HG02981 (cell line): Measurements from ENCODE around the gene SNX7.

Experiments used
- ATAC-seq: cut with Tn5 transposase; IDR thresholded peaks from one replicate; pipeline ENCODE4 v1.9.1; 2021; ENCODE audit warnings: mild to moderate bottlenecking, moderate library complexity; ENCODE audit not compliant: unreplicated experiment

The SNX7 gene, protein sequence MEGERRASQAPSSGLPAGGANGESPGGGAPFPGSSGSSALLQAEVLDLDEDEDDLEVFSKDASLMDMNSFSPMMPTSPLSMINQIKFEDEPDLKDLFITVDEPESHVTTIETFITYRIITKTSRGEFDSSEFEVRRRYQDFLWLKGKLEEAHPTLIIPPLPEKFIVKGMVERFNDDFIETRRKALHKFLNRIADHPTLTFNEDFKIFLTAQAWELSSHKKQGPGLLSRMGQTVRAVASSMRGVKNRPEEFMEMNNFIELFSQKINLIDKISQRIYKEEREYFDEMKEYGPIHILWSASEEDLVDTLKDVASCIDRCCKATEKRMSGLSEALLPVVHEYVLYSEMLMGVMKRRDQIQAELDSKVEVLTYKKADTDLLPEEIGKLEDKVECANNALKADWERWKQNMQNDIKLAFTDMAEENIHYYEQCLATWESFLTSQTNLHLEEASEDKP

DNA sequence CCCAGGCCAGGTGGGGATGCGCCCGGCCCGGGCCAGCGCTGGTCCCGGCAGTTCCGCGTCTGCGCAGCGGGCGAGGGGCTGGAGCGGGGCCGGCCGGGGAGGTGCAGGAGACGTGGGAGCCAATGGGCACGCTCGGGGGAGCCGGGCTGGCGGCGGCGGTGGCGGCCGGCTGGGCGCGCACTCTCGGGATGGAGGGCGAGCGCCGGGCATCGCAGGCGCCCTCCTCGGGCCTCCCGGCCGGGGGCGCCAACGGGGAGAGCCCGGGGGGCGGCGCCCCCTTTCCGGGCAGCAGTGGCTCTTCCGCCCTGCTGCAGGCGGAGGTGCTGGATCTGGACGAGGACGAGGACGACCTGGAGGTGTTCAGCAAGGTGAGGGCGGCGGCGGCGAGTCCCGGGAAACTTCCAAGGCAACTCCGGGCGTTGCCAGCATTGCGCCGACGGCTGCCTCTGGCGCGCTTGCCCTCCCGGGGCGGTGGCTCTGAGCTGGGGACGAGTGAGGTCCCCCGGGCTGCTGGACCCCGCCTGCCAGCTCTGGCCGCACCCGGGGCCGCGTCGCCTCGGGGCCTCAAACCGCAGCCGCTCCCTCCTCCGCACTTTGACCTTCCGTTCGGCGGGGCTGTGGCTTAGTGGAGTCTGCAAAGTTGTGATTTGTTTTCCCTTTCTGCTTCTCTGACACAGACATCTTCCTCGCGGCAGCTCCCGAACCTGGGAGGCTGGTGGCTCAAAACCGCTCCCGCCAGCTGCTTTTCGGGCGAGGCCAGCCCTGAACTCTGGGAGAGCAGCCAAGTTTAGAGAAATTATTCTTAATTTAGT is at the start of gene SNX7:
Gene SNX7 (plus strand): TSS at position 178 of the 812 bp plus-strand sequence. CDS start 11 bp downstream, at position 189.
- peak; percentile 63 for ATAC-seq

DNA sequence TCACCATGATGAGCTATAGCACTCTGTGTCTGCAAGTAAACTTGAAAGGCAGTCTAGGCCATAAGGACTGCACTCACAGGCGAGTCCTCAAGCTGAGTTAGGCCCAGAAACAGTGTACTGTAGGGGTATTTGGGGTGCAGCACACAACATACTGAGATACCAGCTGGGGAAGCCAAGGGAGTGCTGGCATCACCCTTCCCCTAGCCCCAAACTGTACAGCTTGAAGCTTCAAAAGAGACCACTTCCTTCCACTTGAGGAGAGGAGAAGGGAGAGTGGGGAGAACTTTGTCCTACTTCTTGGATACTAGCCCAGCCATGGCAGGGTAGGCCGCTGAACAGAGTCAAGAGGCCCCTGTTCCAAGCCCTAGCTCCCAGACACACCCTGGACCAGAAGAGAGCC is 24.2 kb upstream of the SNX7 start:
- ATAC-seq = no peak

DNA sequence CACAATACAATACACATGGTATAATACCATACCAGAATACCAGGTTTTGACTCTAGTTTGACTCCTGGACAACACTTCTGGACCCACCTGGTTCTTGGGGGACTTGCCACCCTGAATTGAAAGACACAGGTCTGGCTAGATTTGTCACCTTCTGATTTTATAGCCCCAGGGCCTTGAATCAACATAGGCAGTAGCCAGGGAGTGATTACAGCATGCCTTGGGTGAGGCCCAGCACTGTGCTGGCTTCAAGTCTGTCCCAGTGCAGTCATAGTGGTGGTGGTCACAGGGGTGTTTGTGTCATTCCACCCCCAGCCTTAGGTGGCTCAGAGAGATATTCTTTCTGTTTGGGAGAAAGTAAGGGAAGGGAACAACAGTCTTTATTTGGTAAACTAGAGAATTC is 23.3 kb upstream of the SNX7 start:
- no peak for ATAC-seq

DNA sequence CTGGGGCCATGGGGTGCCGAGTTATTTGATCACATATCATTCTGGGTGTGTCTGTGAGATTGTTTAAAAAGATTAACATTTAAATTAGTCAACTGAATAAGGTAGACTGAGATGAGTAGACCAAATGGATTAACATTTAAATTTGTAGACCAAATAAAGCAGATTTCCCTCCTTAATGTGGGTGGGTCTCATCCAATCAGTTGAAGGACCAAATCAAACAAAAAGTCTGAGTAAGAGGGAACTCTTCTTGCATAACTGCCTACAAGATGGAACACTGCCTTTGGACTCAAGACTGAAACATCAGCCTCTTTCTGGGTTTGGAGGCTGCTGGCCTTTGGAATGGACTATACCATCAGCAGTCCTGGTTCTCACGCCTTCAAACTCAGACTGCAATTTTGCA is 17.0 kb upstream of the SNX7 start:
- no peak for ATAC-seq

DNA sequence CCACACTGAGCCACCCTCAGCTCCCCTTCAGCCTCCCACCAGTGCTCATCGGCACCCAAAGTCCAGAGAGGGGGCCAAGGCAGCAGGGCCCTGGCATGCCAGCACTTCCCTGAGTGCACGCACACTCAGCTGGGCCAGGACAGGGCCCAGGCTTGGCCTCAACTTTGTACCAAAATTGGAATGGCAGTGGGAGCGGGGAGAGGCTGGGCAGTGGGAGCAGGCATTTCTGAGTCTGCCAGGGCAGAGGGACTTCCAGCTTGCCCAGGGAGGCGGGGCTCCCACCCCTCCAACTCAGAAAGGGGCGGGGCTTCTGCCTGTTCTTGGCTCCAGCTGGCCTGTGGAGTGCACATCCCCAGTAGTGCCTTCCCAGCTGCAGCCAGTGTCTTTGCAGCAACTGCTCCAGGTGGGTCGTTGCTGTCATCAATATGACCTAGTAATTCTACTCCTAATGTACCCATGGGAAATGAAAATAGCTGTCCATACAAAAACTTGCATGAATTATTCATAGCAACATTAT is 10.3 kb upstream of the SNX7 start:
- ATAC-seq = no peak

DNA sequence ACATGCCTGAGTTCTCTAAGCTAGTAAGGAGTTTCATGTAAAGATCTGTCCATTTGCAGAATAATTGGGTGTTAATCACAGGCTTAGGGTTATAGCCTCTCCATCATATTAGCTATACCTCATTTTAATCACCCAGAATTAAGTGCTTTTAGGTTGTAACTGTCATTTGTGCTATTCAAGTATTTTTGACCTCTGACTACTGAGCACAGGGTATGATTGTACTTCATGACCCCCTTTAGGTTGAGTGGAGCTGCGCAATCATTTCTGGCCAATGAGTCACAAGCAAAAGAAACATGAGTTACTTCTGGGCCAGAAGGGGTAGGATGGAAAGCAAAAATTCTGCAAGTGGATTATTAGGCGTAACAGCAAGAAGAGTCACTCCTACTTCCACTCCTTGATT is 8.4 kb upstream of the SNX7 start:
- ATAC-seq = no peak

DNA sequence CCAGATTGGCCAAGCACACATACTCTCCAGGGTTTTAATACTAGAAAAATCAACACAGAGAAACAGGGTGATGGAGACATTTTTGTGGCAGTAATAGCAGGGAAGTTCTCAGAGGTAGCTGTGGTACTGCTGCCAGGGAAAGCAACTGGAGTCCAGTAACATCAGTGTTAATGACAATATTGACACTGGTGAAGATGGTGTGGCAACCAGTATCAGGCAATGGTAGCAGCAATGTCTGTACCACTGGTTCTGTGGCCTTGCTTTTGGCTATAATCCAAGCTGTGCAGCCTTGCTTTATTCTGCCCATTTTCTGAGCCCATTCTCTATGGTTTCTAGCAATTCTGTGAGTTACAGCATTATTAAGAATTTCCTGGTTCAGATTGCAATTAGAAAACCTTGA is 1.6 kb upstream of the SNX7 start:
- ATAC-seq = no peak

DNA sequence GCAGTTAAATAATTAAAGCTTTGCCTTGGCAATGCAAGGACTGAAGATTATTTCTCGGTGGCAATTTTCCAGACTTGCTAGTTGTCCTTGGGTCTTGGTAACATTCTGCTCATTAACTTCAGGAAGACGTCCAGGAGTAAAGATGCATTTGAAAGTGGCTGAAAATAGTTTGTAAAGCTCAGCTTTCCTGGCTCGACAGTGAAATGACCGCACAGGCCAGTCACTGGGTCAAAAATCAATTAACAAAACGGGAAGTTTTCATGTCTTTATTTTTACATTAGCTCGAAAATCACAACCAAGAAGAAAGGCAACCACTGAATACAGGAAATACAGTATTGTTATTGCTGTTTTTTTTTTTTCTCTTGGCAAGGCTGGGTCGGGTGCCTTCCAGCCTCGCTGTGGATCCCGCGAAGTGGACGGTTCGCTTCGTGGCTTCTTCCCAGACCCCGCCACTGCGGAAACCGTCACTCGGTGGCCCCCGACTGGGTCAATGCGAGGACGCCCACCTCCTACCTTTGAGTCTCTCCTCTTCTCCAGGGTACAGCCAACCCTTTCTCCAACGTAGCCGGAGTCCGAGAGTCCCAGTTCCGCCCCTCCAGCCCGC is 479 bp upstream of the SNX7 start:
- ATAC-seq = no peak

DNA sequence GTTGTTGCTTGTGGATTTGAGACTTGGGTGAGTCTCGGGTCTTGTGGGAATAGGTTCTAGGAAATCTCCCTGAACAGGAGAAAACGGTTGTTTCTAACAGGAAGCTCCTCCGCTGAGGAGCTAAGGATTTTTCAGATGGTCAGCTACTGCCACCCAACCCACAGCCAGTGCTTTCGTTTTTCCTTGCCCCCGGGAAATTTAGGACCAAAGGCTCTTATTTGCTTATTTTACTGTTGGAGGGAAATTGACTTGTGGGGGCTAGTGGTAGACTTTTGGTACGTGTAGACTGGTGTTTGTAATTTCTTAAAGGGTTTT is 792 bp downstream of the SNX7 start:
- ATAC-seq = no peak

DNA sequence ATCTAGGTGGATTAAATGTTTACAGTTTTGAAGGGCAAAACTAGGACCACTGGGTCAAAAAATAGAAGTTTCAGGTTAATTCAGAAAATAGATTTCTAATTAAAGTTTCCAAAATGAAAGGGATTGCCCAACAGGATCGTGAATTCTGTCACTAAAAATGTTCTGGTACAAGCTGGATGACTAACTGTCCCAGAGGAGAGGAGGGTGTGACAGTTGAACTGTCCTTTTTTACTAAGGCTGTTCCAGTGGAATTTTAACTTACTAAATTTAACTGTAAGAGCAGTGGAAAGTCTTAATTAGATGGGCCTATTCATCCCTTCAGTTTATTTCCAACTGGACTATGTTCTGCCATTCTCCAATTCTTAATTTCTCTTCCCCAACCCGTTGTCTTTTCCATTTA is 7.2 kb downstream of the SNX7 start:
- no peak for ATAC-seq

DNA sequence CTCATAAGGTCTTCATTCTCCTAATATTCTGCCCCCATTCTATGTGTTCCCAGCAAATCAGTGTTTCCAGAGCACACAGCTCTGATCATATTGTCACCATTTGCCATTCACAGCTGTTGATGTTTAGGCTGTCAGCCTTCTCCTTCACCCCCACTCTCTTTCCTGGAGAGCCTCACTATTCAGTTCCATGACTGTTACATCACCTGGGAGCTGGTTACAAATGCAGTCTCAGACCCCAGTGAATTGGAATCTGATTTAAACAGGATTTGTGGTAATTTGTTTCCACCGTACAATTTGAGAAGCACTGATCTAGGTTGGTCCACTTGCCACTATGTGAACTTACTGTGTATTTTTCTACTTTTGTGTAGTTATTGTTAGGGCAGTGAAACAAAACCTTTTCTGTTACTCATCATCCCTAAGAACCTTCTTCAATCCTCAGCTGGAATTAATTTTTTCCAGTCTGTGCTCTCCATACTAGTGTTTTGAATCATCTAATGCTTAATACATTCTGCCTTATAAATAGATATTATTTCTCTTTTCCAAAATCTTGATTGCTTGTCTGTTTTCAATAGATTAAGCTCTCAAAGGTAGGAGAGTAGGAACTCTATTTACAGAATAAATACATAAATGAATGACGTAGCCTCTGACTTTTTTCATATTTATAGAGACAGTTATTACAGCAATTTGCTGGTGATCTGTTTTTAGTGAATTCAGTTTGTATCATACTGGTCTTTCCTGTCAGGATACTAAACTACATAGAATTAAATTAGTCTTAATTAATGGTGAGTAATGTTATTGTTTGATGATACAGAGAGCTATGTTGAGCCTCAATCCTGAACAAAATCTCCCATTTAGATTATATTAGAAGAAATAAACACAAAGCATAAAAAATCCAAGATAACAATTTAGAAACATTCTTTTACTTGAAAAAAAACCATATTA is 8.1 kb downstream of the SNX7 start:
- no peak for ATAC-seq

DNA sequence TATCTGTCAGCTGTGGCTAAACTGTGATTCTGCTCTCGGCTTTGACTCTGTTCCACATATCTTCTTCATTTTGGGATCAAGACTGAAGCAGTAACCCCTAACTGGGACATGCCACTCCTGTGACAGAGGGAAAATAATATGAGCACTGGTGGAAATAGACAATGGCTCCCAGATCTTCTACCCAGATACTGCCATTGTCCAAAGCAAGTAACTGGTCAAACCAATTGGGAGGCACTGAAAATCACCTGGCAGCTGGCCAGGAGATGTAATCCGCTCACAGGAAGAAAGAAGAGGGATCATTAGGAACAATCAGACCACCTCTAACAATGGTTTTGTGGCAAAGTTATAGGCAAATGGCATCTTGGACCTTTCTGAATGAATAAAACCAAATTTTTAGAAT is 10.7 kb downstream of the SNX7 start:
- ATAC-seq = no peak

DNA sequence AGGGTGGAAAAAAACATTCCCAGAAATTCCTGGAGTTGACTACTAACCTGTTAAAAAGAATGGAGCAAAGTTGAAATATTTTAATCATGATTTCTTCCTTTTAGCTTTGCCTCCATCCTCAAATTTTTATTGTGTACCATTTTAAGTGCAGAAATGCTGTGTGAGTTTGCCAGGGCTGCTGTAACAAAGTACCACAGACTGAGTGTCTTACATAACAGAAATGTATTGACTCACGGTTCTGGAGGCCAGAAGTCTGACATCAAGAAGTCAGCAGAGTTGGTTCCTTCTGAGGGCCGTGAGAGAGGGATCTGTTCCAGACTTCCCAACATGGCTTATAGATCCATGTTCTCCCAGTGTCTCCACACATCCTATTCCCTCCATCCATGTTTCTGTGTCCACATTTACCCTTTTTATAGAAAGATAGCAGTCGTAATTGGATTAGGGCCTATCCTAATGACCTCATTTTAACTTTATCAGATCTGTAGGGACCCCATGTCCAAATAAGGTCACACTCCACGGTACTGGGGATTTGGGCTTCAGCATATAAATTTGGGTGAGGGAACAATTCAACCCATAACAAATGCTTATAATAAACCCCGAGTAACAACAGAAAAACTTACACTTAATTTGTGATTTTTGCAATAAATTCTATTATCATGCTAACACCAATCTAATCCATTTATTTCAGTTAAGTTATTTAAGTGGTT is 12.7 kb downstream of the SNX7 start:
- ATAC-seq = no peak

DNA sequence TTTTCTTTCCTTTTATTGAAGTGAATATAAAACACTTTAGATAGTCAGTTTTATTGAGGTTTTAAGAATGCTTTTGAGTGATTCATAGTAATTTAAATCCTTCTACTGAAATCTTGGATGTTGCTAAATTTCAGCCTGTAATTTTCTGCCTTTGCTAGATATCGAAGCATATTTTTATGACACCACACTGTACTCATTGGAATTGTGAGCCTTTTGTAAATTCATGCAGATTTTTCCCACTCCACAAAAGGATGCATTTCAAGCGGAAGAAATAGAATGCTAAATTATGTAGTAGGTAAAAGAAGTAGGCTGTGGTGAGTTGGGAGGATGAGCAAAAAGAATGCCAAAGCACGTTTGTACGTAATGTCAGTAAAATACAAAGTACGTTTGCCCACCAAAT is 13.8 kb downstream of the SNX7 start:
- no peak for ATAC-seq

DNA sequence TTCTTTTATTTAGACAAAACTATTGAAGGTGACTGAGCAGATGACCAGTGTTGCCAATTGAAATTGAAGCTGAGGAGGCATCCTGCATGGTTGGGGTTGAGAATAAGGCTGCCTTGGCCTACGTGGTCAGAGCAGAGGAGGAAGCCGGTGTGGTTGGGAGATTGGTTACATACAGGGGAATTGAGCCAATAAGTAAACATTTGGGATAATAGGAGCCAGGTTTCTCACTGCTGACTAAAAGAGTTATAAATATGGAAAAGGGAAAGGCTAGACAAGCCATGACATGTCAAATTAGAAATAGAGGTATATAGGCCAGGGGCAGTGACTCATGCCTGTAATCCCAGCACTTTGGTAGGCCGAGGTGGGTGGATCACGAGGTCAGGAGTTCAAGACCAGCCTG is 15.8 kb downstream of the SNX7 start:
- no peak for ATAC-seq

DNA sequence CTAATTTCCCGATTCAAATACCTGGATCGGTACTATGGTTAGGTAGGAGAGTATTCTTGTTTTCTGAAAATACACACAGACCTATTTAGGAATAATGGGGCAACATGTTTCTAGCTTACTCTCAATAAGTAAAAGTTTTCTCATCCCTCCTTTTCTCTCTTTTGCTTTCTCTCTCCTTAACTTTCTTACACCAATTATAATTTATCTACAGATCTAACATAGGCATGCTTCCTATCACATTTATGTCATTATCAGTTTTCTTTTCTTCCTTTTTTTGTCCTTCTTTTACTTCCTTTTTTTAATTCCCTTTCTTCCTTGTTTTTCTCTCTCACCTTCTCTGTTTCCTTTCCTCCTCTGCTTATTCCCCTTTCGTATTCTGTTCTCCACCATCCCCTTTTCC is 20.3 kb downstream of the SNX7 start:
- ATAC-seq = no peak

DNA sequence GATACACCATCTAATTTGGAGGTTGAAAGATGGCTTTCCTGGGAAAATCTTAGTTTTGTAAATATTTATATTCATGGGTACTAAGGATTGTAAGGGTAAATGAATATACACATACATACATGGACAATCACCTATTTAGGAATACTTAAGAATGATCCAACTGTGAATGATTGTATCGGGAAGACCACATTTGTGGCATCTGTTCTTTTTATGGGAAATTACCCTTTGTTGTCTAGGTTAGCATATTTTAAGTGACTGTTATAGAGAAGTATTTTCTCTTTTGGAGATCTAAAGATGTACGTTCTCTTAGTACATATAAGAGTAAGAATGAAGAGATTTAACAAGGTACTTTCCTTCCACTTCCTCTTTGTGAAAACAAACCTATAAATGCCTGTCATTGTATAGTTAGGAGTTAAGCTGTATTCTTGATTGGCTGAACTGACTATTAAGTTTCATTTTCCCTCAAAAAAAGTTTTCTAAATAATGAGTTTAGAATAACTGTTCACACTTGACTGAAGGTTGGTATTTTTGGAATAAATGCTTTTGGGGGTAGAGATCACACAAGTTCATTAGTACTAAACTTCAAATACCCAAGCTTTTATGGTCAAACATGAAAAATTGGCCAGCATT is 26.7 kb downstream of the SNX7 start:
- no peak for ATAC-seq

DNA sequence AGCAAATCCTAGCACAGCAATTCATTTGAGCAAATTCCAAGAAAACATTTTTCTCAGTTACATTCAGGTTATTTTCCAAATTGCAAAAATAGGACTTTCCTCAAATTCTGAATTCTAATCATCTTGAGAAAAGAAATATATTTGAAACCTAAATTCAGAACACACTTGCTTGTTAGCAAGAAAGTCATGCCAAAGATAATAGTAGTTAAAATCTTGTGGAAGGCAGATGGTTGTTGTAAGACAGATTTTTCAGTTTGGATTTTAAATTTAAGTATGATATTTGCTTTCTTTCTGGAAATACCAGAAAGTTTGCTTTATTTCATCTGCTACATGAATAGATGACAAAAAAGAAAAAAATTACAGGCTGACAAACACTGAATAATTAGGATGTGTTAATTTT is 29.1 kb downstream of the SNX7 start:
- ATAC-seq = no peak

DNA sequence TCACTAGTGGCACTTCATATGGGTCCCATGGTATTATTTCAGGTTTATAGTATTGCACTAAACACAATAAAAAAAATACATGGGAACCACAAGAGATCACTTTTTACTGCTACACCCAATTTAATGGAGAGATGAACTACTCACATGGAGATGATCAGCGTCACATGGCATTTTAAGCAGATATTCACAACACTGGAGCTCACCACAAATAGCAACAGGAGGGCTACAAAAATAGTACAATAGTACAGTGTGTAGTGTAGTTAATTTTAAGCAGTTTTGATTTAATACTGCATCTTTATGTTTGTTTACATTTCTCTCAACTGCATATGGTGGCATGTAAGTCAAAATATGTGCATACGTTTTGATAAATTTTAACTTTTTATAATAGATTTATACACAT is 31.0 kb downstream of the SNX7 start:
- ATAC-seq = no peak

DNA sequence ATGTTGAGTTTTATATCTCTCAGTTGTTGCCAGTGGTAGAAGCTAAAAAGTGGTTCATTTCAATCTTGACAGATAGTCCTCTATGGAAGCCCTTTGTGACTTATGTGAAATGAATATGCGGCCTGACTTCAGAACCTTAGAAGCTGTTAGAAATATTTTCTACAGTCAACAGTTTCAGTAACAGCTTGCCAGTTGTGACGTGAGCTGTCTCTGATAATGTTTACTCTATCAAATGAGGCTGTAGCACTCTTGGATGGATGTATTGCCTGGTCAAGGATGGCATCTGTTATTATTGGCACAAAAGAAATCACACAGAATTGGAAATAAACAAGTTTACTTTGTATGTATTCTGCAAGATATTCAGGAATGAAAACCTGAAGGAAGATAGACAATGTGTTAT is 31.9 kb downstream of the SNX7 start:
- ATAC-seq = no peak
